Measurements from ENCODE around the gene WDR93. TPM values are rescaled to one million over a fixed set of nuclear protein-coding genes. Genes with fewer than 3 reads are reported as not detected.
A peak's percentile ranks its signal among the peaks of the same experiment; 100 is the strongest.
"Not testable (repeated sequence)": the region's sequence is repeated elsewhere in the genome, so short reads cannot be mapped to it uniquely, and the experiment has no call there.

The WDR93 gene
- total RNA-seq, 1 experiment from 2014 or later, result 0.16 TPM

GRCh38 chr15:89785064-89785773, 94.6 kb downstream of the WDR93 start:
- Mint-ChIP-seq H3K4me3 (ENCODE audit: unreplicated experiment) (peak overlapping the region; percentile 51), H3K27me3 (ENCODE audit: insufficient read depth, unreplicated experiment) (no peaks in the 10 kb centered on the region), H3K27ac (ENCODE audit: unreplicated experiment) (peak overlapping the region; percentile 68), H3K4me1 (ENCODE audit: low read depth, unreplicated experiment) (peaks cover 24% of the 10 kb centered on the region), H3K9me3 (ENCODE audit: unreplicated experiment) (peaks cover 9% of the 10 kb centered on the region), H3K36me3 (ENCODE audit: insufficient read depth, unreplicated experiment) (peaks cover 7% of the 10 kb centered on the region)
- H3K9me3 ChIP-seq, result peaks cover 10% of the 10 kb centered on the region; the same call in 1 of the 2 replicates
- BruUV-seq (replicated peaks), result no TSS peak
- ChIA-PET POLR2A (no interaction called here), CTCF (interaction anchor here (1.0 kb wide), 2 partner anchors 24 to 90 kb away, joined by 3 to 5 read pairs; no protein-coding TSS in a partner anchor)
- H3K4me1 ChIP-seq, result peaks cover 61% of the 10 kb centered on the region
- H3K36me3 ChIP-seq (ENCODE audit: control insufficient read depth, insufficient read depth, low read length), result no peaks in the 10 kb centered on the region; the same call in 1 of the 2 replicates
- H3K27me3 ChIP-seq (replicated peaks; ENCODE audit: control insufficient read depth, insufficient read depth, low read length), result no peaks in the 10 kb centered on the region
- DNase-seq, result peak; percentile 79 to 92
- intact Hi-C loops (cut with micrococcal nuclease; ENCODE audit: unreplicated experiment), result no loop called here
- TF ChIP-seq CTCF (IDR thresholded peaks at IDR 0.05; ENCODE audit: insufficient read depth in 1 of 2, low read depth in 1 of 2, low read length in 1 of 2, severe bottlenecking in 1 of 2, unreplicated experiment in 1 of 2), result no peak
- H3K4me3 ChIP-seq (ENCODE audit: low read depth, low read length), result no peak overlapping the region

GRCh38 chr15:89785774-89786140, 95.1 kb downstream of the WDR93 start:
- Histone ChIP-seq H3K9me3 (peaks cover 10% of the 10 kb centered on the region; the same call in 1 of the 2 replicates), H3K27me3 (replicated peaks; ENCODE audit: control insufficient read depth, insufficient read depth, low read length) (no peaks in the 10 kb centered on the region), H3K36me3 (ENCODE audit: control insufficient read depth, insufficient read depth, low read length) (no peaks in the 10 kb centered on the region; the same call in 1 of the 2 replicates), H3K4me1 (peaks cover 55% of the 10 kb centered on the region), H3K4me3 (ENCODE audit: low read depth, low read length) (no peak overlapping the region)
- BruUV-seq (replicated peaks), result no TSS peak
- Mint-ChIP-seq H3K36me3 (ENCODE audit: insufficient read depth, unreplicated experiment) (peaks cover 7% of the 10 kb centered on the region), H3K27ac (ENCODE audit: unreplicated experiment) (peak overlapping the region; percentile 68), H3K9me3 (ENCODE audit: unreplicated experiment) (peaks cover 9% of the 10 kb centered on the region), H3K27me3 (ENCODE audit: insufficient read depth, unreplicated experiment) (no peaks in the 10 kb centered on the region), H3K4me1 (ENCODE audit: low read depth, unreplicated experiment) (peaks cover 19% of the 10 kb centered on the region), H3K4me3 (ENCODE audit: unreplicated experiment) (peak overlapping the region; percentile 51)
- intact Hi-C loops (cut with micrococcal nuclease; ENCODE audit: unreplicated experiment), result no loop called here
- ChIA-PET CTCF (interaction anchor here (1.0 kb wide), 2 partner anchors 25 to 89 kb away, joined by 3 to 5 read pairs; no protein-coding TSS in a partner anchor), POLR2A (no interaction called here)
- no peak for DNase-seq
- TF ChIP-seq CTCF (IDR thresholded peaks at IDR 0.05; ENCODE audit: insufficient read depth in 1 of 2, low read depth in 1 of 2, low read length in 1 of 2, severe bottlenecking in 1 of 2, unreplicated experiment in 1 of 2), result no peak

GRCh38 chr15:89787944-89788343, 97.3 kb downstream of the WDR93 start:
- intact Hi-C loops (cut with micrococcal nuclease; ENCODE audit: unreplicated experiment), result no loop called here
- peaks cover 1% of the 10 kb centered on the region; the same call in 1 of the 2 replicates for H3K36me3 ChIP-seq (ENCODE audit: control insufficient read depth, insufficient read depth, low read length)

GRCh38 chr15:89788585-89788984, 98.0 kb downstream of the WDR93 start:
- DNase-seq; H3K4me3 Mint-ChIP-seq (ENCODE audit: unreplicated experiment); H3K4me3 ChIP-seq (ENCODE audit: low read depth, low read length); H3K9me3 Mint-ChIP-seq (ENCODE audit: unreplicated experiment); intact Hi-C loops (cut with micrococcal nuclease; ENCODE audit: unreplicated experiment); H3K36me3 ChIP-seq (ENCODE audit: control insufficient read depth, insufficient read depth, low read length); POLR2A ChIA-PET; BruUV-seq (replicated peaks); CTCF ChIA-PET; H3K27me3 ChIP-seq (replicated peaks; ENCODE audit: control insufficient read depth, insufficient read depth, low read length); H3K27me3 Mint-ChIP-seq (ENCODE audit: insufficient read depth, unreplicated experiment); H3K27ac Mint-ChIP-seq (ENCODE audit: unreplicated experiment); H3K36me3 Mint-ChIP-seq (ENCODE audit: insufficient read depth, unreplicated experiment): not testable (repeated sequence)
- Histone ChIP-seq H3K4me1 (peaks cover 27% of the 10 kb centered on the region), H3K9me3 (peaks cover 10% of the 10 kb centered on the region; the same call in 1 of the 2 replicates)
- H3K4me1 Mint-ChIP-seq (ENCODE audit: low read depth, unreplicated experiment), result peaks cover 10% of the 10 kb centered on the region

More at GRCh38 chr15:89787944-89788343, 97.3 kb downstream of the WDR93 start:
- Mint-ChIP-seq H3K36me3 (ENCODE audit: insufficient read depth, unreplicated experiment) (peaks cover 7% of the 10 kb centered on the region), H3K4me1 (ENCODE audit: low read depth, unreplicated experiment) (peaks cover 14% of the 10 kb centered on the region), H3K9me3 (ENCODE audit: unreplicated experiment) (peaks cover 9% of the 10 kb centered on the region), H3K27me3 (ENCODE audit: insufficient read depth, unreplicated experiment) (no peaks in the 10 kb centered on the region), H3K4me3 (ENCODE audit: unreplicated experiment) (no peak overlapping the region), H3K27ac (ENCODE audit: unreplicated experiment) (no peak overlapping the region)
- no peak for TF ChIP-seq CTCF (IDR thresholded peaks at IDR 0.05; ENCODE audit: insufficient read depth in 1 of 2, low read depth in 1 of 2, low read length in 1 of 2, severe bottlenecking in 1 of 2, unreplicated experiment in 1 of 2)
- no peak overlapping the region for H3K4me3 ChIP-seq (ENCODE audit: low read depth, low read length)
- H3K9me3 ChIP-seq, result peaks cover 10% of the 10 kb centered on the region; the same call in 1 of the 2 replicates
- ChIA-PET CTCF (no interaction called here), POLR2A (no interaction called here)
- BruUV-seq (replicated peaks), result no TSS peak
- H3K27me3 ChIP-seq (replicated peaks; ENCODE audit: control insufficient read depth, insufficient read depth, low read length), result no peaks in the 10 kb centered on the region
- H3K4me1 ChIP-seq, result peaks cover 34% of the 10 kb centered on the region
- no peak for DNase-seq

All from Caco-2 (cell line).